Neural cell (in vitro differentiated cells): ENCODE results near the gene CACNA1C. TPM values are rescaled to one million over a fixed set of nuclear protein-coding genes. Genes with fewer than 3 reads are reported as not detected.

ENCODE experiments used
- H2AFZ ChIP-seq: fragments of 200-600, 300-800 bp; sonication (generic), shearing (Covaris generic); 2 replicates; pipeline ENCODE4 v1.6.0; 2014; ENCODE audit warnings: low read depth, mild to moderate bottlenecking, antibody characterized with exemption, low read length, moderate library complexity
- H3F3A ChIP-seq: fragments of 200-600 bp; shearing (Covaris generic); 2 replicates; pipeline ENCODE4 v1.6.1; 2016; ENCODE audit warnings: mild to moderate bottlenecking, moderate library complexity, mixed read lengths, antibody characterized with exemption, low read length; ENCODE audit not compliant: insufficient read depth, poor library complexity, severe bottlenecking
- H3K27ac ChIP-seq: fragments of 200-600, 300-800 bp; sonication (generic), shearing (Covaris generic); 2 replicates; pipeline ENCODE4 v1.5.1; 2014; ENCODE audit warnings: mild to moderate bottlenecking, low read length, moderate library complexity
- H3K27me3 ChIP-seq: fragments of 300-800, 200-600 bp; sonication (generic), shearing (Covaris generic); 2 replicates; pipeline ENCODE4 v1.6.0; 2014; ENCODE audit warnings: mild to moderate bottlenecking, low read depth, low read length, moderate library complexity; ENCODE audit not compliant: insufficient read depth
- H3K36me3 ChIP-seq: fragments of 300-800, 200-600 bp; sonication (generic), shearing (Covaris generic); 2 replicates; pipeline ENCODE4 v1.5.1; 2014; ENCODE audit warnings: mild to moderate bottlenecking, antibody characterized with exemption, low read length, moderate library complexity; ENCODE audit not compliant: insufficient read depth
- H3K4me2 ChIP-seq: fragments of 300-800, 200-600 bp; sonication (generic), shearing (Covaris generic); 2 replicates; pipeline ENCODE4 v1.6.0; 2014; ENCODE audit warnings: mild to moderate bottlenecking, low read length
- H3K4me3 ChIP-seq: fragments of 300-800, 200-600 bp; sonication (generic), shearing (Covaris generic); 2 replicates; pipeline ENCODE4 v1.5.1; 2014; ENCODE audit warnings: mild to moderate bottlenecking, low read length, moderate library complexity
- H3K79me2 ChIP-seq: fragments of 200-600 bp; shearing (Covaris generic); replicated peaks from 2 replicates; pipeline ENCODE4 v1.6.0; 2014; ENCODE audit warnings: mild to moderate bottlenecking, low read length, moderate library complexity; ENCODE audit not compliant: insufficient read depth
- H3K9ac ChIP-seq: fragments of 300-800, 200-600 bp; sonication (generic), shearing (Covaris generic); 2 replicates; pipeline ENCODE4 v1.6.1; 2016; ENCODE audit warnings: mild to moderate bottlenecking, low read length, mixed read lengths
- H3K9me2 ChIP-seq: fragments of 200-600 bp; shearing (Covaris generic); 2 replicates; pipeline ENCODE4 v1.6.1; 2016; ENCODE audit warnings: mild to moderate bottlenecking, low read length, mixed read lengths; ENCODE audit not compliant: insufficient read depth
- H3K9me3 ChIP-seq: fragments of 200-600, 300-800 bp; sonication (generic), shearing (Covaris generic); 2 replicates; pipeline ENCODE4 v1.6.1; 2016; ENCODE audit warnings: mild to moderate bottlenecking, mixed run types, low read length, moderate library complexity, mixed read lengths
- H4K20me1 ChIP-seq: fragments of 200-600 bp; shearing (Covaris generic); 2 replicates; pipeline ENCODE4 v1.6.1; 2016; ENCODE audit warnings: mild to moderate bottlenecking, mixed run types; ENCODE audit not compliant: insufficient read depth
- EP300 ChIP-seq: fragments of 450-650 bp; conservative IDR thresholded peaks from 2 replicates; pipeline ENCODE4 v1.6.1; 2014; ENCODE audit warnings: antibody characterized with exemption, mild to moderate bottlenecking, moderate library complexity; ENCODE audit not compliant: poor library complexity, severe bottlenecking
- EZH2 ChIP-seq: fragments of 200-600, 300-800 bp; shearing (Covaris generic), sonication (generic); IDR thresholded peaks from 2 replicates; pipeline ENCODE4 v1.6.1; 2014; ENCODE audit warnings: antibody characterized with exemption, low read length, borderline replicate concordance, mild to moderate bottlenecking; ENCODE audit not compliant: insufficient read depth, poor library complexity, severe bottlenecking
- MXI1 ChIP-seq: fragments of 450-650 bp; conservative IDR thresholded peaks from 2 replicates; pipeline ENCODE4 v1.6.1; 2014; ENCODE audit warnings: antibody characterized with exemption, mild to moderate bottlenecking; ENCODE audit not compliant: poor library complexity, severe bottlenecking
- POLR2AphosphoS5 ChIP-seq: IDR thresholded peaks from 2 replicates; pipeline ENCODE4 v1.6.1; 2012
- RAD21 ChIP-seq: fragments of 450-650 bp; conservative IDR thresholded peaks from 2 replicates; pipeline ENCODE4 v1.6.1; 2014; ENCODE audit warnings: antibody characterized with exemption, mild to moderate bottlenecking, moderate library complexity
- SMC3 ChIP-seq: fragments of 450-650 bp; conservative IDR thresholded peaks from 2 replicates; pipeline ENCODE4 v1.6.1; 2014; ENCODE audit warnings: antibody characterized with exemption, mild to moderate bottlenecking, moderate library complexity; ENCODE audit not compliant: poor library complexity
- TAF1 ChIP-seq: IDR thresholded peaks from 2 replicates; pipeline ENCODE4 v1.6.1; 2012; ENCODE audit warnings: low read depth
- polyA plus RNA-seq: library from polyadenylated mRNA; depleted of rRNA; stranded (reverse); fragments of >200 nt; gene quantifications from 2 replicates; pipeline ENCODE4 v1.2.3, GENCODE V29; 2014
- TF ChIP-seq, protein P1 (sequence below): IDR thresholded peaks from 2 replicates; pipeline ENCODE4 v1.6.1; 2012; ENCODE audit warnings: borderline replicate concordance
- TF ChIP-seq, protein P2 (sequence below): fragments of 450-650 bp; IDR thresholded peaks from 2 replicates; pipeline ENCODE4 v1.5.1; 2014; ENCODE audit warnings: antibody characterized with exemption, mild to moderate bottlenecking, moderate library complexity; ENCODE audit not compliant: poor library complexity, severe bottlenecking

The CACNA1C gene
- polyA plus RNA-seq, 1 donor from 2014 or later: 9.7 TPM

DNA sequence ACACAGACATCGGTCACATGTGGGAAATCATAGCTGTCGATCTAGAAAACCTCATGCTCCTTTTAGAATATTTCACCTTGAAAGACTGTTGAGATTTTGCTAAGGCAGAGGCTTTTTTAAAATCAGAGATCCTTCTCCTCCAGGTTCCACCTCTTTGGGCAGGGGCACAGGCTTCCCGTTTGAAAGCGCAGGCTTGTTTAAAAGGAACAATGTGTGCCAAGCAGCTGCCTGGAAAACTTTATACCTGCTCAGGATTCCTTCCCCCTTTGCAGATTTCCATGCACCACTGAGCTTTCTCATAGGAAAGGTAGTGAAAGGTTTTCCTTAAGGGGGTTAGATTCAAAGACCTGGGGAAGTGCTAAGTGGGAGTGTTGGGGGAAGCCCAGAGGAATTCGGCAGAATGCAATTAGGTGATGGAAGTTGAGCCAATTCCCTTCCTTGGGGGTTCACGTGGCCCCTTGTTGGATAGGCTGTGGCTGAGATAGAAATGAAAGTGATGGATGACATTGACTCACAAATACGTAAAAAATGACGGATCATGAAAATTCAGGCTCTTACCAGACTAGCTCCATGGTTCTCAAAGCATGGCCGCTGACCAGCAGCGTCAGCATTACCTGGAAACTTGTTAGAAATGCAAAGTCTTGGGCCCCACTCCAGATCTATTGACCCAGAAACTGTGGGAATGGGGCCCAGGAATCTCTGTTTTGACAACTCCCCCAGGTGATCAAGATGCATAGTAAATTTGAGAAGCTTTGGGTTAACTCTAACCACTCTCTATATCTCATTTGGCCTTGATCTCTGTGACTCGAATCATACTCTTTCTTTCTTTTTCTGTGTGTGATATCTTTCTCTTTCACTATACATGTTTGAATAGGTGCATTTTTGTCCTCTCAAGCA, 460.6 kb downstream of the CACNA1C start:
- H3K27me3 ChIP-seq: no peaks in the 10 kb centered on the region
- H4K20me1 ChIP-seq: no peaks in the 10 kb centered on the region
- no peaks in the 10 kb centered on the region for H3K9me2 ChIP-seq
- H3K4me2 ChIP-seq: no peak overlapping the region
- no peak overlapping the region for H3K4me3 ChIP-seq
- H3K27ac ChIP-seq: no peak overlapping the region
- no peaks in the 10 kb centered on the region for H3K36me3 ChIP-seq
- no peaks in the 10 kb centered on the region for H3F3A ChIP-seq
- TF ChIP-seq RAD21: no peak
- TF ChIP-seq EP300: no peak
- no peak for TF ChIP-seq TAF1
- TF ChIP-seq POLR2AphosphoS5: no peak
- TF ChIP-seq, protein P1, sequence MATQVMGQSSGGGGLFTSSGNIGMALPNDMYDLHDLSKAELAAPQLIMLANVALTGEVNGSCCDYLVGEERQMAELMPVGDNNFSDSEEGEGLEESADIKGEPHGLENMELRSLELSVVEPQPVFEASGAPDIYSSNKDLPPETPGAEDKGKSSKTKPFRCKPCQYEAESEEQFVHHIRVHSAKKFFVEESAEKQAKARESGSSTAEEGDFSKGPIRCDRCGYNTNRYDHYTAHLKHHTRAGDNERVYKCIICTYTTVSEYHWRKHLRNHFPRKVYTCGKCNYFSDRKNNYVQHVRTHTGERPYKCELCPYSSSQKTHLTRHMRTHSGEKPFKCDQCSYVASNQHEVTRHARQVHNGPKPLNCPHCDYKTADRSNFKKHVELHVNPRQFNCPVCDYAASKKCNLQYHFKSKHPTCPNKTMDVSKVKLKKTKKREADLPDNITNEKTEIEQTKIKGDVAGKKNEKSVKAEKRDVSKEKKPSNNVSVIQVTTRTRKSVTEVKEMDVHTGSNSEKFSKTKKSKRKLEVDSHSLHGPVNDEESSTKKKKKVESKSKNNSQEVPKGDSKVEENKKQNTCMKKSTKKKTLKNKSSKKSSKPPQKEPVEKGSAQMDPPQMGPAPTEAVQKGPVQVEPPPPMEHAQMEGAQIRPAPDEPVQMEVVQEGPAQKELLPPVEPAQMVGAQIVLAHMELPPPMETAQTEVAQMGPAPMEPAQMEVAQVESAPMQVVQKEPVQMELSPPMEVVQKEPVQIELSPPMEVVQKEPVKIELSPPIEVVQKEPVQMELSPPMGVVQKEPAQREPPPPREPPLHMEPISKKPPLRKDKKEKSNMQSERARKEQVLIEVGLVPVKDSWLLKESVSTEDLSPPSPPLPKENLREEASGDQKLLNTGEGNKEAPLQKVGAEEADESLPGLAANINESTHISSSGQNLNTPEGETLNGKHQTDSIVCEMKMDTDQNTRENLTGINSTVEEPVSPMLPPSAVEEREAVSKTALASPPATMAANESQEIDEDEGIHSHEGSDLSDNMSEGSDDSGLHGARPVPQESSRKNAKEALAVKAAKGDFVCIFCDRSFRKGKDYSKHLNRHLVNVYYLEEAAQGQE: no peak
- TF ChIP-seq, protein P2, sequence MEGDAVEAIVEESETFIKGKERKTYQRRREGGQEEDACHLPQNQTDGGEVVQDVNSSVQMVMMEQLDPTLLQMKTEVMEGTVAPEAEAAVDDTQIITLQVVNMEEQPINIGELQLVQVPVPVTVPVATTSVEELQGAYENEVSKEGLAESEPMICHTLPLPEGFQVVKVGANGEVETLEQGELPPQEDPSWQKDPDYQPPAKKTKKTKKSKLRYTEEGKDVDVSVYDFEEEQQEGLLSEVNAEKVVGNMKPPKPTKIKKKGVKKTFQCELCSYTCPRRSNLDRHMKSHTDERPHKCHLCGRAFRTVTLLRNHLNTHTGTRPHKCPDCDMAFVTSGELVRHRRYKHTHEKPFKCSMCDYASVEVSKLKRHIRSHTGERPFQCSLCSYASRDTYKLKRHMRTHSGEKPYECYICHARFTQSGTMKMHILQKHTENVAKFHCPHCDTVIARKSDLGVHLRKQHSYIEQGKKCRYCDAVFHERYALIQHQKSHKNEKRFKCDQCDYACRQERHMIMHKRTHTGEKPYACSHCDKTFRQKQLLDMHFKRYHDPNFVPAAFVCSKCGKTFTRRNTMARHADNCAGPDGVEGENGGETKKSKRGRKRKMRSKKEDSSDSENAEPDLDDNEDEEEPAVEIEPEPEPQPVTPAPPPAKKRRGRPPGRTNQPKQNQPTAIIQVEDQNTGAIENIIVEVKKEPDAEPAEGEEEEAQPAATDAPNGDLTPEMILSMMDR: no peak
- TF ChIP-seq SMC3: no peak
- no peak for TF ChIP-seq EZH2
- no peak for TF ChIP-seq MXI1
- H2AFZ ChIP-seq: no peak overlapping the region
- H3K9me3 ChIP-seq: no peaks in the 10 kb centered on the region
- H3K79me2 ChIP-seq: no peaks in the 10 kb centered on the region
- H3K9ac ChIP-seq: no peak overlapping the region

DNA sequence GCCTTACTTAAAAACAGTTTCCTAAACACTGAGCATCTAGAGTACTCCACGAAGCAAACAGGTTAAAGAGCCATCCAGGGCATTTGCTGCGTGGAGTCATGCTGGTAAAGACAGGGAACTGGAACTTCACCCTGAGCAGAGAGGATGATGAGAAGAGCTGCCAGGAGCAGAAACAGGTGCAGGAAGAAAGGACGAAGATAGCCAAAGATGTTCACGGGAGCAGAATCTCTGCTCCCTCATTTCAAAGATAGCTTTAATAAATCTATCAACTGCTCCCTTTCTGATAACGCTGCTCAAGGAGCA, 461.2 kb downstream of the CACNA1C start:
- Histone ChIP-seq H3K4me3 (no peak overlapping the region), H3K9ac (no peak overlapping the region), H3K9me3 (no peaks in the 10 kb centered on the region), H3K27me3 (no peaks in the 10 kb centered on the region), H4K20me1 (no peaks in the 10 kb centered on the region), H3F3A (no peaks in the 10 kb centered on the region), H3K9me2 (no peaks in the 10 kb centered on the region), H3K4me2 (no peak overlapping the region), H3K27ac (no peak overlapping the region), H2AFZ (no peak overlapping the region), H3K36me3 (no peaks in the 10 kb centered on the region), H3K79me2 (no peaks in the 10 kb centered on the region)
- no peak for TF ChIP-seq EP300
- TF ChIP-seq, protein P2: no peak
- TF ChIP-seq, protein P1: no peak
- no peak for TF ChIP-seq MXI1
- no peak for TF ChIP-seq RAD21
- TF ChIP-seq EZH2: no peak
- TF ChIP-seq POLR2AphosphoS5: no peak
- no peak for TF ChIP-seq SMC3
- no peak for TF ChIP-seq TAF1
